Suprapubic skin (tissue), 3 donors: Measurements from ENCODE around the gene PRXL2A.

Source experiments
- CTCF ChIP-seq, 2 donors: fragments of 200-600 bp in 1 of 2; fragments of 450-650 bp in 1 of 2; sonication (generic) in 1 of 2; IDR thresholded peaks; one replicate each; pipeline ENCODE4 v1.5.1; 2016 to 2019; ENCODE audit warnings: antibody characterized with exemption in 2 of 2, mild to moderate bottlenecking in 1 of 2, moderate library complexity in 1 of 2
- EP300 ChIP-seq: sonication (generic); formaldehyde crosslinking; IDR thresholded peaks from one replicate; pipeline ENCODE4 v1.6.1; 2017; ENCODE audit warnings: antibody characterized with exemption

DNA sequence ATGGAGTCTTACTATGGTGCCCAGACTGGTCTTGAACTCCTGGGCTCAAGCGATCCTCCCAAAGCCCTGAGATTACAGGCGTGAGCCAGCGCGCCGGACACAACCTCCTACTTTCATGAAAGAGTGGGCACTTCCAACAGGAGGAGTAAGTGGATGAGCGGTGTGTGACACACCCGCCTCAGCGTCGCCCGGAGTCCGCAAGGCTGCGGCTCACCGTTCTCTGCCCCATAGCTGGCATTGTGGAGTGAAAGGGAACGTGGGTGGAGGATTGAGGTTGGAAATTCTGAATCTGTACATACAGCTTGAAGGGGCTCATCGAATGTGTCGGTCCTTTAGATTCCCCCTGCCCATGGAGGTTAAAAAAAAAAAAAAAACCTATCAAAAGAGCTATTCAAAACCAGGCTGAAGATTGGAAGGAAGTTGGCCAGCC lies 524 bp upstream of the PRXL2A start:
- TF ChIP-seq CTCF (IDR thresholded peaks at IDR 0.05) (no peak), EP300 (no peak)
